ENCODE measurements around the gene LYZL4.

GRCh38 chr3:42368861-42369260 lies 41.5 kb downstream of the LYZL4 start:
- TF ChIP-seq CTCF (IDR thresholded peaks at IDR 0.05) (no peak), POLR2A (IDR thresholded peaks at IDR 0.05) (no peak)

All from ovary (tissue), 3 donors.